Stimulated activated CD8-positive, alpha-beta memory T cell treated with anti-CD3 and anti-CD28 coated beads, Interleukin-15, amount 100 ng/mL, for 4 hours (primary cell): ENCODE results near the gene SLC22A17.

Experiments used
- DNase-seq, 2 donors: peaks; one replicate each; pipeline ENCODE4 v3.0.0-alpha.2; 2020; ENCODE audit warnings: low read depth in 2 of 2

The SLC22A17 gene

GRCh38 chr14:23307687-23308644, 44.7 kb downstream of the SLC22A17 start:
- DNase-seq, result no peak

DNA sequence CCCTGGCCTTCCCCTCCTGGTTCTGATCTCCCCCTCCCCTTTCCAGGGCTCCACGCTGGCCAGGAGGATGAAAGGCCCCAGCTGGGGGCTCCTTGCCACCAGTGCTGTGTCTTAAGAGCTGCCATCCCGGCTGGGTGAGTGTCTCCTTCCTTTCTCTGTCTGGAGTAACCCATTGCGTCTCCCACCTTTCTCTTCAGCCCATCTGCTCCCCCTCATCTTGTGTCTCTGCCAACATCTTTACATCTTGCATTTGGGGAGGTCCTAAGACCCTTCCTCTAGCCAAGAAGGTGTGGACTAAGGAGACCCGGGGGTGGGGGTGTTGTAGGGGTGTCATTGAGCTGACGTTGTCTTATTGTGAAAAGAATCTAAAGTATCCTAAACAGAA, 45.5 kb downstream of the SLC22A17 start:
- no peak for DNase-seq

GRCh38 chr14:23306412-23307145, 46.1 kb downstream of the SLC22A17 start, which contains the start of gene BCL2L2:
BCL2L2 (plus strand) TSS chr14:23306833; CDS start chr14:23307768, 935 bp downstream.
- DNase-seq, result no peak

DNA sequence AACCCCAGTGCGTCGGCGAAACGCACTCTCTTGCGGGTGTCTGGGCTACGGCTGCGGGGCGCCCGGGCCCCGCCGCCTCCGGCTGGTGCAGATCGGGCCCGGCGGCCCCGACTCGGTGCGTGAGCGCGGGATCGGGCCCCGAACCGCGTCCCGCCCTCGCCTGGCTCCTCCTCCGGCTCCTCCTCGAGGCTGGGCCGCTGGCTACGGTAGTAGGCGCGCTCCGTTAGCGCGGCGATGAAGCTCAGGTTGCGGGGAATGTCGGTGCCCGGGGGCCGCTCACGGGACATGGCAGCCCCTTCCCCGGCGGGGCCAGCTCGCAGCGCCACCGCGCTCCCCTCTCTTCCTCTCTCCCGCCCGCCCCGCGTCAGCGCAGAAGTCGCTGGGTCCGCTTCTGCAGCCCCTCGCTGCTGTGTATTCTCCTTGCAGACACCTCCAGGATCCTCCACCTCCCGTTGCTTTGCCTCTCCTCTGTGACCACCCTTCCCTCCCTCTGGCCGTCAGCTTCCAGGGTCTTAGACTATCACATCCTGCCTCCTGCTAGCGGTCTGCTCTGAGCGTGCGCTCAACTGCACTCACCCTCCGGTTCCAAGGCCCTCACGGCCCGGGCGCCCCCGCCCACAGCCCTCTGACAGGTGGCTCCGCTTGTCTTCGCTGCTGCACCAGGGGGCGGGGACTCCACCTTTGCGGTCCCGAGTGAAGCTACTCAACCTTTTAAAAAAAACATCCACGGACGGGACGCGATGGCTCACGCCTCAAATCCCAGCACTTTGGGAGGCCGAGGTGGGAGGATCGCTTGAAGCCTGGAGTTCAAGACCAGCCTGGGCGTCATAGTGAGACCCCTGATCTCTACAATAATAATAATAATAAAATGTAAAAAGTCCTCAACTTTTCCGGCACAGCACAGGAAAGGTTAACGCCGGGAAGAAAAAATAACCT, 50.1 kb downstream of the SLC22A17 start, which contains the start of gene PPP1R3E:
Gene PPP1R3E (minus strand): TSS at position 570 of the 936 bp plus-strand sequence. CDS start 283 bp downstream, at position 287.
- DNase-seq, result peak; percentile 69 to 83

DNA sequence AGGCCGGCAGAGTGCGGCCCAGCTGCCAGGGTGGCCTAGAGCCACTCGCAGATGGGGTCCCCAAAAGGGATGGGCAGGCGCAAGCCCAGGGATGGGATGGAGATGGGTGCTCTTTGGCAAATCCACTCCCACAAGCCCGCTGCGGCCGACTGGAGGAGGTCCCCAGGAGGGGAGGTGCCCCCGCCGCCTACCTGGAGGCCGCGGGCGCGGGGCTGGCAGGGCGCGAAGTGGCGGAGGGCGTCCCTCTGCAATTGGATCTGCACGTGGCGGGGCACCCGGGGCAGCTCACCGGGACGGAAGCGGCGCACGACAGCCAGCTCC, 50.8 kb downstream of the SLC22A17 start:
- DNase-seq, result no peak

DNA sequence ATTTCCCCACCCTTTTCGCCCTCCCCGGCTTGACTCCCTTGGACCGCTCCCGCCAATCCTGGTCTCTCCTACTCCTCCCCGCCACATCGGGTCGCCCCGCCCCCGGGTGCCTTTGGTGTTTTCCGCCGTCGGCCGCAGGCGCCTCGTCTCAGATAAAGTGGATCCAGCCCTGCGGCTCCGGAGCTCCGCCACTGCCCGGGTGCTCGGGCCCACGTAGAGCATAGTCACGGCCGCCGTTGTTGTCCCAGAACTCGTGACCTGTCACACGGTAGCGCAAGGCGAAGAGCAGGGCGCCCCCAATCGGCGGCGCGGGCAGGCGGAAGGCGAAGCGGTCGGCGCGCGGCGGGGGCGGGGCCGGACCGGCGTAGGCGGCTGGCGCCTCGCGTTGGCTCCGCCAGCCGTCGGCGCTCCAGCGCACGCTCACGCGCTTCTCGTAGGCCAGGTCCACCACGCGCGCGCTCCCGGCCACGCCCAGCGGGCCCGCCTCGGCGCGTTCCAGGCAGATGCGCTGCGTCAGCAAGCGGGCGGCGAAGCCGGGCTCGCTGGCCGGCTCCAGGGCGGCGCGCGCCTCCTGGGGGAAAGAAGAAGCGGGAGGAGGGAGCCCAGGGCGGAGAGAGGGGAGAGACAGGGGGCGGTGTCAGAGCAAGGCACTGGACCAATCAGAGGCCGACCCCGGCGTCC, 51.3 kb downstream of the SLC22A17 start:
- peak; percentile 92 to 98 for DNase-seq

- DNase-seq, result no peak
Measured at GRCh38 chr14:23300687-23301223, 51.9 kb downstream of the SLC22A17 start.

DNA sequence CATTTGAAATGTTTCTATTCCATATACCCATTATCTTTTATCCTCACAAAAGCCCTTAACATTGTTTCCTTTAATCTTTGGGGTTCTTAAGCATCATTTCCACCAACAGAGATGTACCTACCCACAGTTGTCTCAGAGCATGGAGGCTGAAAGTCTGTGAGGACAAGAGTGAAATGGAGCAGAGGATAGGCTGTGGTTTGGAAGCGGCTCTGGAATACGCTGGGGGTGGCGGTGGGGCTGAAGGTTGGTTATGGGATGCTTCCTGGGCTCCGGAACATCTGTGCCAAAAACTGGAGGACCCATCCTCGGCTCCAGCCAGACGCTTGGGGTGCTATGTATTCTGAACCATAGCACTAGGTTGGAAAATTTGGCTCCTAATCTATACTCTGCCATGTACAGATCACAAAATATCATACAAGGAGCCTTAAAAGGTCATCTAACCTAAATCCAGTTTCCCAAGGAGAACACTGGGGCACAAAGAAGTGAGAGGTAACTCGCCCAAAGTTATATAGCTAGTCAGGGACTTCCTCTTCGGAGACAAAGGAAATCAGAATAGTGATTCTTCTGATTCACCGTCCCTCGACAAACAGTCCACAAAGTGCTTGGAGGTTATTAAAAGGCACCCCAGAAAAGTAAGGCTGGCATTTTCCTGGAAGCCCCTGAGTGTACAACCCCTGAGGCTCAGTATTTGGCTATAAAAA, 52.6 kb downstream of the SLC22A17 start:
- no peak for DNase-seq

- no peak for DNase-seq
Measured at GRCh38 chr14:23299211-23299957, 53.3 kb downstream of the SLC22A17 start.

GRCh38 chr14:23297611-23298277, 54.9 kb downstream of the SLC22A17 start:
- DNase-seq, result no peak

- no peak for DNase-seq
Measured at GRCh38 chr14:23297096-23297495, 55.6 kb downstream of the SLC22A17 start.
